Stimulated activated CD8-positive, alpha-beta memory T cell treated with anti-CD3 and anti-CD28 coated beads, Interleukin-15, amount 100 ng/mL, for 4 hours (primary cell): ENCODE data around the gene GPM6B.

Experiments
- DNase-seq, 2 donors: peaks; one replicate each; pipeline ENCODE4 v3.0.0-alpha.2; 2020; ENCODE audit warnings: low read depth in 2 of 2

Gene GPM6B

DNA sequence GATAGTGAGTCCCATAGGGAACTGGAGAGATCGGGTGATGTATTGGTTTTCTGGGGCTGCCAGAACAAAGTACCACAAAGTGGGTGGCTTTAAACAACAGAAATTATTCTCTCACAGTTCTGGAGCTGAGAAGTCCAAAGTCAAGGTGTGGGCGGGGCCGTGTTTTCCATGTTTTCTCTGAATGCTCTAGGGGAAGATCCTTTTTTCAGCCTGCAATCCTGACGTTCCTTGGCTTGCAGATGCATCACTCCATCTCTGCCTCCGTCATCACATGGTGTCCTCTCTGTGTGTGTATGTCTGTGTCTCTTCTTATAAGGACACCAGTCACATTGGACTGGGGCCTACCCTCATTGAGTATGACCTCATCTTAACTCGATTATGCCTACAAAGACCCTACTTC, 7.9 kb upstream of the GPM6B start:
- DNase-seq: no peak

GRCh38 chrX:13821738-13822137, 4.8 kb upstream of the GPM6B start:
- DNase-seq: no peak

DNA sequence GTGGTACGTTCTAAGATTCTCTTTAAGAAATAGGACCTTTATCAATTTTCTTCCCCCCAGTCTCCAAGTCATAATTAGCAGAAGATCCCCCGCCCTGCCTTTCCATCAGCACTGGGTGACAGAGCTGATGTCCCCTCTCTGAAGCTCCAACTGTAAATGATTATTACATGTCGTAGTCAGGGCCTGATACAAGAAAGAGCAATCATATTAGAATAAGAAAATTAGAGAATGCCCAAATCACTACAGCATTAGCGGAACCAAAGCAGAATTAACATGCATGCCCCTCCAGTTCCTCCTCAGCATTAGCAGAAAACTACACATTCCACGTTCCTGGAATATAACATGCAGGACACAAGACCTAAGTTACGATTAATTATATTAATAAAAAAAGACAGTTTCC, 717 bp downstream of the GPM6B start:
- no peak for DNase-seq

DNA sequence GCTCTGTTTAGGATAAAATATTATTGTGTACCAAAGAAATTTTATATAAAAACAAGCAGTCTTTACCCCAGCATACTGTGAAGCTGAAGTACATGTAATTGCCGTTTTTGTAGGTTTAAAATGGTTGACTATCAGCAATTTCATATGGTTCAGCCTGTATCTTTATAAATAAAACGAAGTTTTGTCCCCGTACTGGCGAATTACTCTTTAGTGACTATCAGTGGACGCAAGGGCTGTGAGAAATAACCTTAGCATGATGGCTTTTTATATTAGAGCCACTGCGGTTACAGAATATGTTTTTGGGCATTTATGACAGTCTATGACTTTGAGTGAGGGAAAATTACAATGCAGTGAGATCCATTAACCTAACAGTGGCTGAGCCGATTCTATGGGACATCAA, 1.2 kb downstream of the GPM6B start:
- no peak for DNase-seq

- no peak for DNase-seq
These were observed 8.0 kb downstream of the GPM6B start for GRCh38 chrX:13808865-13809264.

DNA sequence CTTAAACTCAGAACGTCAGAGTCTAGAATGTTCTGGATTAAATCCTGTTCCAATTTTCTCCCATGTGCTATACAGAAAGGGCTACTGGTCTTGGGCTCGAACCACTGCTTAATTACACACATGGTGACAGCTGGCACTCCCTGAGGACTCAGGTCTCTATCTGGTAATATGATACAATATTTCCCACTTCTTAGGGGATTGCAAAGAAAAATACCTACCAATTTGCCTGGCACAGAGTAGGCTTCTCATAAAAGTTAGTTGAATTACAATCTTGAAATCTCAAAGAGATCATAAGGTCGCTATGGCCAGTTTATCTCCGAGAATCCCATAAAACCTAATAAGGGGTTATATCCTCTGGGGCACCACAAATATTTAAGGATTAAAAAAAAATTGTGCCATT, 8.6 kb downstream of the GPM6B start:
- no peak for DNase-seq

DNA sequence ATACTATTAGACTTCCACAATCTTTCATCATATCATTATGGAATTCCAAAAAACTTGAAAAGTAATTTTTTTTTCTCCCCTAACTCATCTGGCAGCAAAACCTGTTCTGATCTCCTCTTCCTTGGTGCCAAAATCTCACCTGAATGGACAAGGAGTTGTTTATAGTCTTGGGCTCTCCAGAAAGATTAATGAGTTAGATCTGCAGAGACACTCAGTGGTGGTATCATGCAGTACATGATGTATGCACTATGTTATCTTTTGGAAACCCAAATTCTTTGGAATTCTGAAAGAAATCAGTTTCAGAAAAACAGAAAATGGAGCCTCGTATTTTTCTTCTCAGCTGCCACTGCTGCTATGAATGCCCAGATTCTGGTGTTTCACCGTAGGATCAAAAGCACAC, 11.7 kb downstream of the GPM6B start:
- DNase-seq: no peak

DNA sequence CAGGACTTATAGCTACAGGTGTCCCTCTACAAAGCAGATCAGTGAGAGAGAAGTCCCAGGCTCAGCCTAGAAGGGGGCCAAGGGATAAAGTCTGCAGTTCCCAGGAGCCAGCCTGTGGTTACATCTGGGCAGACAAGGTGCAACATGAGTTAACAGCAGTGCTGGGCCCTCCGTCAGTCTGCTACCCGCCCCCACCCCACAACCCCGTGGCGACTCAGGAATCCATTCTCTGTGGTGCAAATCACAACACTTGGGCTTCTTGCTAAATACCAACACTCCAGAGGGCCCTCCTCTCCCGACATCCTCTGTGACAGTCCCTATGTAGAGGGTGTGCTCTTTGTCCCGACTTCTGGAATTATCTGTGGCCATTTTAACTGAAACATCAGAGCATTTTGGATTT, 13.8 kb downstream of the GPM6B start:
- DNase-seq: no peak

DNA sequence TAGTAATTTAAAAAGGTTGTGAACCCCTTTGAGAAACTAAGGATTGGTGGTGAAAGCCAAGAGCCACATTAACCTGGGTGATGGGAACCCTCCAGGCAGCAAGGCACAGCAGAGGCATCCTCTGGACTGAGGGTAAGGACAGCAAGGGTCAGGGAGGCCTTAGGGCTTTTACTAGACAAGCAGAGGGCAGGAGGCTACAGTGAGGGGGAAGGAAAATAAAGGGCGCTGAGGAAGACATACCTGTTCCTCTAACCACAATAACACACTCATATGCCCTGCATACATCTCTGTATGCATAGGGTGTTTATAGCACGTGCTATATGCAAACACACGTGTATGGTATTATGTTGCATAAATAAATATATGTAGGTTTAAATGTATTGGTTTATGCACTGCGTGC, 18.7 kb downstream of the GPM6B start:
- no peak for DNase-seq

- DNase-seq: no peak
These were observed 19.4 kb downstream of the GPM6B start for GRCh38 chrX:13797512-13797911.

- no peak for DNase-seq
These were observed 22.5 kb downstream of the GPM6B start for GRCh38 chrX:13794417-13794816.

DNA sequence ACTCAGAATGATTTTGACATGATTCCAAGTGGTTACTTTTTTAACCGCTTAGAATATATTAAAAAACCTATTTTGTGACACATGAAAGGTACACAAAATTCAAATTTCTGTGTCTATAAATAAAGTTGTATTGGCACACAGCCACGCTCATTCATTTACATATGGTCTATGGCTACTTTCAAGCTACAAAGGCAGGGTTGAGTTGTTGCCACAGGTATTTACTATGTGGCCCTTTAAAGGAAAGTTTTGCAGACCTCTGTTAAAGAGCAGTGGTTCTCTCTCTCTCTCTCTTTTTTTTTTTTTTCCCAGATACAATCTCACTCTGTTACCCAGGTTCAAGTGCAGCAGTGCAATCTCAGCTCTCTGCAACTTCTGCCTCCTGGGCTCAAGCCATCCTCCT, 23.0 kb downstream of the GPM6B start:
- DNase-seq: no peak

DNA sequence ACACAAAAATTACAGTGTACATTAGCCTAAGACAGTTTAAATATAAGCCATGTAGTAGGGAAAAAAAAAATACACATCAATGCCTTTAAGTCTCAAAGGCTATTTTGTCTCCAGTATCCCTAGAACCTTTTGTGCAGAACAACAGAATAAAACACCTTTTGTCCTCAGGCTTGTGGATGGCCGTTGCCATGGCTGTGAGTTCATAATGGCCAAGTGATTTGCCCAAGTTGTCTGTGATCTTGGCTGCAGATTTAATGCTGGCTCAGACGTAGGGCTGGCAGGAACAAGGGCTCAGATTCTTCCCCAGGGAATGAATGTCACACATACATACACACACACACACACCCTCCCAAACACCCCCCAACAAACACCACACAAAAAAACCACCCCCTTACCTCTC, 25.3 kb downstream of the GPM6B start:
- no peak for DNase-seq

- DNase-seq: no peak
These were observed 25.7 kb downstream of the GPM6B start for GRCh38 chrX:13791145-13791544.

DNA sequence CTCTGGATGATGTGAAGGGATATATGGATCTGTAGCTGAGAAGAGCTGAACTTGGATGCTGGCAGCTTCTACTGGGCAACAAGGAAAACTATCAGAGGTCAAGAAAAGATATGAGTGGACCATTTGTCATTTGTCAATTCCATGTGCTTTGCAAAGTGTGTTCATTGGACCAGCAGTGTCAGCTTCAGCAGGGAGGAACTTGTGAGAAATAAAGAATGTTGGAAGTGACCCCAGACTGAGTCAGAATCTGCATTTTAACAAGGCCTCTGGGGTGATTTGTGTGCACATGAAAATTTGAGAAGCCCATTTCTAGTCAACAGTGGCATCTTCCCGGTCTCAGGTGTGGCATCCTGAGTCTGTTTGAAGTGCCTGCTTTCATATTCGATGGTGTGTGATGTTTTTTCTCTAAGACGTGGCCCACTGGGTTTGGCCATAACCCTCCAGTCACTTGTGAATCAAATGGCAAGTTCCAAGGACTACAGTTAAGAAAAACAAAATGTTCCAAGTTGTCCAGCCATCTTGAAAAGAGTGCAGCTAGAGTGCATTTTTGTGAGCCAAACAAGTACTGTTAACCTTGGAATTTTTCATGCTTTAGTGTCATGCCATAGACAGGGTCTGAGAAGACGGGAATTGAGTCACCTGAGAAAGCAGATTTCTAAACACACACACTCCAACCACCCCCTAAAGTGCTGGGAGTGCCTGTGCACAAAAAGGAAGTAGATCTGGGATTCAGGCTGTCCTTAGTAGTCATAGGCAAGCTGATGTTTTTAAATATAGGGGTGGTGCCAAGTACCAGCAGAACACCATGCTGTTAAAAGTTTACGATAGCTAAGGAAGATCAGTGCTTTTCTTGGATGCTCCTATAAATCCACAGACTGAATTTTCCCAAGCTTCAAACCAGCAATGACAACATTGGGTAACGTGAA, 26.4 kb downstream of the GPM6B start:
- no peak for DNase-seq

GRCh38 chrX:13786048-13786447, 30.8 kb downstream of the GPM6B start:
- DNase-seq: no peak

DNA sequence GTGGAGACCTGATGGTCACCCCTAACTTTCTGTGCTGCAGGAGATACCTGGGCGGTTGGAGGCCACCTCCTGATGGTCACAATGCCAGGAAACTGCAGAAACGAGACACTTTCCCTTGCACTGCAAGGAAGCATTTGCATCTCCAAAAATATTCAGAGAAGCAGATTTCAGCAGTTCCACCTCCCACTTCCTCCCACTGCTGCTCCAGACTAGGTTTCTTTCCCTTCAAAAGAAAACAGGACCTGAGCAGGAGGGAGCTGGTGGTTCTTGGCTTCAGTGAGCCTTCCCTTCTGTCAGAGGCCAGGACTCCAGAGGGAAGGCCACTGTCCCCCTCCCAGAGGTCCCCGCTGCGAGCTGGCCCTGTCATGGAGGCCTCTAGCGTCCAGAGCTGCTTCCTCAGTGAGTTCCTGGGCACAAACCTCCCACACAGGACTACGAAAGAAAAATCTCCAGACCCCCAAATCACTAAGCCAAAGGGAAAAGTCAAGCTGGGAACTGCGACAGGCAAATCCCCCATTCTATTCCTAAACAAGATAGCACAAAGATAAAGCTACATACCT, 35.9 kb downstream of the GPM6B start:
- no peak for DNase-seq

DNA sequence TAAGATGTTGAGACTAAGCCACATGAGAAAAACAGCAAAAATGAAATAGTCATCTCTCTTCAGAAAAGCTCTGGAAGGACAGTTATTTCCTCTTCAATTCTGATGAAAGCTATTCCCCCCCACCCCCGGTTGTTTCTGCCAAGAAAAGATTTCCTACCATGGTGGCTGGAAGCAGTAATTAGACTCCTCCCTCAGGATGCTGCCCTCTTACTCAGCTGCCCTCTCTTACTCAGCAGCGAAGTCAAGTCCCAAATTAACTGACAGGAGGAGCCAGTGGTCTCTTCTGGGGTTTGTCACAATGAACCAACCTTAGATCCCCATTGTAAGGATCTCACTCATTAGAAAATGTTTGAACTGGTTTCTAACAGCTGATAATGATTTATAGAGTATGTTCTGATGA, 38.0 kb downstream of the GPM6B start:
- DNase-seq: no peak

GRCh38 chrX:13776387-13776786, 40.5 kb downstream of the GPM6B start:
- no peak for DNase-seq

GRCh38 chrX:13775837-13776236, 41.1 kb downstream of the GPM6B start:
- DNase-seq: no peak

DNA sequence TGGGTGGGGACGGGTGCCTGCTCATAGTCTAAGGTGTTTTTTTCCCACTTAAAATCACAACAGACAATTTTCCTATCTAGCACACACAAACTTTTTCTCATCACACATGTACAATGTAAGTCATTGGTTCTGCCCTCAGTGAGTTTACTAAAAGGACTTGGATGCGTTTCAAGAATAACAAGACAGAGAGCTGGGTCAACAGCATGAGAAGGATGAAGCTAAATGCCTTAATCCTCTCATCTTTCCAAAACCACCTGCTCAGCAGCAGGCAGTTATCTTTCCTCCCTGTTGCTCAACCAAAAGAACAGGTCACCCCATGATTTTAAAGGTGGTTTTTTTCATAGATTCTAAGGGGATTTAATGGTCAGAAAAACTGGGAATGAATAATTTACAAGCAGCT, 42.2 kb downstream of the GPM6B start:
- DNase-seq: no peak

DNA sequence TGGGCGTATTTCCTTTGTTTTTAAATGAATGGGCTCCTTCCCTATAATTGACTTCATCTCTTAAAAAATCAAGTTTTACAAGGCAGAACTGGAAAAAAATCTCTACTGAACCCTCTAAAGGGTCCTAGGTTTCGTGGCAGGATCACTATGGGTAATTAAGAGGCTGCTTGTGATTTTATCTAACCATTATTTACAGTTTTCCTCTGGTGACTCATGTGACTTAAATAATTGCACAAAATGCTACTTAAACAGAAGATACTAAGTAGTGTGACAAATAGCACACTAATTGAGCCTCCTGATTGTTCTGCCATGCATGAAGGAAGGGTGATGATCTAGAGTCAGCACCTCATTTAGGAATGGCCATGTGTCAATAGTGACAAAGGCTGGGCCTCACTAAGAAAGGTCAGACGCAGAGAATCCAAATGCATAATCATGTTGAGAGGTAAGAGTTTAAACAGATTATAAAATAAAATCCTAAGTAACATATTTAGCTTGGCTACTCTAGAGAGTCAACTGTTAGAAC, 46.8 kb downstream of the GPM6B start:
- no peak for DNase-seq

- DNase-seq: no peak
These were observed 48.0 kb downstream of the GPM6B start for GRCh38 chrX:13768939-13769338.
